ENCODE data around the gene DCHS1. TPM values are rescaled to one million over a fixed set of nuclear protein-coding genes. Genes with fewer than 3 reads are reported as not detected.

The DCHS1 gene
- total and polyA plus RNA-seq, 10 of the 15 experiments (the other 5 are each of a cell fraction or from before 2014, with no cell fraction given), result 0.02 to 0.64 (median 0.18) TPM; not detected in 1

GRCh38 chr11:6656936-6657335, 1.3 kb upstream of the DCHS1 start (continued):
- TF ChIP-seq ZNF24 (IDR thresholded peaks at IDR 0.05) (no peak), BACH1 (IDR thresholded peaks at IDR 0.05; ENCODE audit: borderline replicate concordance) (no peak), TAF1 (IDR thresholded peaks at IDR 0.05; ENCODE audit: borderline replicate concordance, low read depth, low read length) (no peak), MYB (IDR thresholded peaks at IDR 0.05; ENCODE audit: borderline replicate concordance, low read depth, low read length) (no peak), CBFB (IDR thresholded peaks at IDR 0.05; ENCODE audit: low read depth) (no peak), BCL3 (IDR thresholded peaks at IDR 0.05; ENCODE audit: borderline replicate concordance, insufficient read depth, low read depth, low read length, poor library complexity, severe bottlenecking) (no peak), PML (IDR thresholded peaks at IDR 0.05; ENCODE audit: low read length) (no peak)

- Histone ChIP-seq H3K4me2 (ENCODE audit: control insufficient read depth, insufficient read depth) (no peak overlapping the region), H3K27ac (ENCODE audit: control insufficient read depth, insufficient read depth) (no peak overlapping the region), H3K36me3 (ENCODE audit: control insufficient read depth in 2 of 2, insufficient read depth in 2 of 2, low read length in 1 of 2) (no peaks in the 10 kb centered on the region), H4K20me1 (ENCODE audit: control insufficient read depth, insufficient read depth) (no peaks in the 10 kb centered on the region), H3K4me3 (no peak overlapping the region), H3K9me3 (replicated peaks; ENCODE audit: control insufficient read depth, insufficient read depth, low read length) (no peaks in the 10 kb centered on the region), H3K79me2 (ENCODE audit: control insufficient read depth, insufficient read depth, low read length) (no peaks in the 10 kb centered on the region), H3K4me1 (ENCODE audit: control insufficient read depth, insufficient read depth, low read length) (no peaks in the 10 kb centered on the region), H3K9ac (ENCODE audit: control insufficient read depth, insufficient read depth, low read length) (no peak overlapping the region), H2AFZ (ENCODE audit: control insufficient read depth, low read depth, low read length) (no peak overlapping the region), H3K27me3 (replicated peaks in 1 of 2; ENCODE audit: control insufficient read depth in 2 of 2, insufficient read depth in 2 of 2, low read length in 1 of 2) (peaks cover 4% of the 10 kb centered on the region in 2 experiments)
- FAIRE-seq (no peak), ATAC-seq (no peak), DNase-seq (ENCODE audit: low read depth, low spot score) (no peak)
- SMC1A ChIA-PET (ENCODE audit: uncharacterized antibody, unreplicated experiment), result interaction anchor here (0.7 kb wide), 1 partner anchor 44 kb away, joined by 3 read pairs; no protein-coding TSS in a partner anchor
- in situ Hi-C loops (cut with MboI), result no loop called here
- POLR2A ChIA-PET, result no interaction called here
- CTCF ChIA-PET, result interaction anchor here (4.5 kb wide), 1 partner anchor 8 kb away, joined by 22 read pairs; no protein-coding TSS in a partner anchor
- RAD21 ChIA-PET (ENCODE audit: unreplicated experiment), result no interaction called here
- WGBS (ENCODE audit: insufficient coverage, insufficient replicate concordance, low lambda C conversion rate, missing lambda C conversion rate), result 59% methylated on average over 4 of the region's 4 CpGs
- intact Hi-C loops (cut with micrococcal nuclease; ENCODE audit: unreplicated experiment), result no loop called here
- BruUV-seq (replicated peaks), result no TSS peak
- no peak for TF ChIP-seq WRNIP1 (IDR thresholded peaks at IDR 0.05; ENCODE audit: borderline replicate concordance, low read depth, low read length)
- no peak for TF ChIP-seq STAT1 (conservative IDR thresholded peaks at IDR 0.05)
- no peak for TF ChIP-seq ZBTB11 (CRISPR knock-in tag; IDR thresholded peaks at IDR 0.05)
- TF ChIP-seq CREB1 (IDR thresholded peaks at IDR 0.05; ENCODE audit: low read depth), result no peak
- no peak for TF ChIP-seq LARP7 (IDR thresholded peaks at IDR 0.05)
- no peak for TF ChIP-seq IRF4 (IDR thresholded peaks at IDR 0.05; ENCODE audit: low read depth, low read length)
- TF ChIP-seq ZNF24 (IDR thresholded peaks at IDR 0.05), result no peak
- TF ChIP-seq EED (IDR thresholded peaks at IDR 0.05; ENCODE audit: low read depth), result no peak
- no peak for TF ChIP-seq MYC (IDR thresholded peaks at IDR 0.05; ENCODE audit: insufficient read depth, insufficient read length, insufficient replicate concordance, low read length, severe bottlenecking)
- no peak for TF ChIP-seq CREM (IDR thresholded peaks at IDR 0.05; ENCODE audit: low read depth)
- TF ChIP-seq CEBPZ (IDR thresholded peaks at IDR 0.05; ENCODE audit: low read depth, low read length), result no peak
- TF ChIP-seq RBBP5 (conservative IDR thresholded peaks at IDR 0.05), result no peak
Measured at GRCh38 chr11:6656584-6656915, 941 bp upstream of the DCHS1 start.

Measured in GM12878 (cell line).